ENCODE measurements around the gene KDM2B.
A peak's percentile ranks its signal among the peaks of the same experiment; 100 is the strongest.

The KDM2B gene

DNA sequence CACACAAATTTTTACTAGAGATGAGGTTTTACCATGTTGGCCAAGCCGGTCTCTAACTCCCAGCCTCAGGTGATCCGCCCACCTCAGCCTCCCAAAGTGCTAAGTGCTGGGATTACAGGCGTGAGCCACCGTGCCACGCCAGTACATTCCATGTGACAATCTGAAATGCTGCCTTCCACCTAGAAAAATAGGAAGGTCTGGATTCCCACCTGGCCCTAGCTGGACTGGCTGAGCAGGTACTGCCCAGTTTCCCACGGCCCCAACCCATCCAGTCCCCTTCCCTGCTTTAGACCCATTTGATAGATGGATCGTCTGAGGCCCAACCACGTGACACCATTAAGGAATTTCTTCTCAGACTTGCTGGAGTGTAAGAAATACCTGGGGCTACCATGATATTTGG lies 55.4 kb downstream of the KDM2B start:
- no peak for DNase-seq

DNA sequence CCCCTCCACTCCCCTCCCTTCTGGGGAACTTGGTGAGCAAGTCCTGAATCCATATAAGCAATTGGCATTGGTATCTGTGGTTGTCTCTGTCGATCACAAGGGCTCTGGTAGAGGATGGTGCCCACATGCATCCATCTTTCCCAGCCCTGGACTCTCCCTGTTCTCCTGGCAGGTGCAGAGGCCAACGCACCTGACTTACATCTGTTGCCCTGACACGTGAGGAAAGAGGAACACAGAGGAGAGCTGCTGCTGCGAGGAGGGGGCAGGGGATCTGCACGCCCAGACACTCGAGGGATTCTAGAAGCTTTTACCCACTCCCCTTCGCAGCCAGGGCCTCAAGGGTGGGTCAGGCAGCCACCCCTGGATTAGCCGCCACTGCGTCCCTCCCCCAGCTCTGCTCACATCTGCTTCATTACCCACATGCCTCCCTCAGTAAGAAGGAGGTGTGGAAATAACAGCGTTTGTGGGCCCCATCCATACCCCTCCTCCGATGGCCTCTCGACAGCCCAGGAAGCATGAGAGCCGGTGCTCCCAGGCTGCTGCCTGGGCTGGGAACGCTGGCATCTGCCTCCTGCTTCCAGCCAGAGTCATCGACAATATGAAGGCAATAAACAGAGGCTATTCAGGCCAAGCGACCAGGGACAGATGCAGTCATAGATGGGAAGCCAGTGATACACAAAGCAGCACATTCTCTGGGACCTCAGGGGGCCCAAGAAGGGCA lies 56.5 kb downstream of the KDM2B start:
- DNase-seq, result no peak

DNA sequence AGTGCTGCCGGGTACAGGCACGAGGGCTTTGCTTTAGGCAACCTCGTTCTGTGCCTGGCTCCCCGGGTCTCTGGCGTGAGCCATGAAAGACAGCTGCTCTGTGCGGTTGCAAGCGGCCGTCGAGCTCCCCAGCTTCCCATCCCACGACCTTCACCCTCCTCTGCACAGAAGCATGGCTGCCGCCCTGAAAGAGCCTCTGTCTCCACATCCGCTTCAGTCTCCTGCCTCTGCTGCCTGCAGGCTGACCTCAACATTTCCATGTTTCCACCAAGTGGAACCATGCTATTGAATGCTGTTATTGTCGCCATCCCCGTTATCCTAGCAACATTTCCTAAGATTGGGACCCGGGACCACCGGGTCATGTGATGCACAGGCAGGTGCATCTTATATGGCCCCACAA lies 57.1 kb downstream of the KDM2B start:
- DNase-seq, result no peak

DNA sequence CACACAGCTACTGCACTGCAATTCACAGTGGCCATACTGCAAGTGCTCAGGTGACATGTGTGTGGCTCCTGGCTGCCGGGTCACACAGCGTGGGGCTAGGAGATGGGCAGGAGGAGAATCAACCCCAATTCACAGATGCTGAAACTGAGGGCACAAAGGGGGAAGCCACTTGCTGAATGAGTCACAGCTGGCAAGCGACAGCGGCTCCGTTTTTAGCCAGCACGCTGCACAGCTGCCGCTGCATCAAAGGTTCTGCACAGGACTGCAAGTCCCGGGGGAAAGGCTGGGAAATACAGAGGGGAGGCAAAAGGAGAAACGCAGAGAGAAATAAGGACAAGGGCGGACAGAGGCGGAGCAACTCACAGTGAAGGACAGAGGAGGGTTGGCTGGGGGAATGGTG lies 57.9 kb downstream of the KDM2B start:
- DNase-seq, result no peak

DNA sequence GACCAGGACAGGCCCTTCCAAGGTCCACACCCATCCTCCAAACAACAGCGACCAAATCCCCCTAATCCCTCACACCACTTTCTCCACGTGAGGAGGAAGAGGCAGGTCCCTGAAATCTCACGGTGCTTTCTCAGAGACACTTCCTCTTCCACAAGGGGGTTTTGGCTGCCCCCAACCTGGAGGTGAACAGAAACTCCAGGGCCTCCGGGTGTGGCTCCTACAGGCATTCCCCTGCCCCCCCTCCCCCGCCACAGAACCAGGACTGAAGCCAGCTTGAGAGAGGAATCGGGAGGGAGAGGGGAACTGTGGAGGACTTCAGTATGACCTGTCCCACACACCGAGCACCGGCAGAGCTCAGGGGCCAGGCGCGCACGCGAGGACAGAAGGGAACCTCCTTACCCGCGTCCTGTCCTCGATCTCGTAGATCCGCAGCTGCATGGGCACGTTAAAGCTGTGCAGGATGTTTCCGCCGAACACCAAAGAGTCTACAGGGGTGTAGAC lies 60.2 kb downstream of the KDM2B start:
- DNase-seq, result no peak

DNA sequence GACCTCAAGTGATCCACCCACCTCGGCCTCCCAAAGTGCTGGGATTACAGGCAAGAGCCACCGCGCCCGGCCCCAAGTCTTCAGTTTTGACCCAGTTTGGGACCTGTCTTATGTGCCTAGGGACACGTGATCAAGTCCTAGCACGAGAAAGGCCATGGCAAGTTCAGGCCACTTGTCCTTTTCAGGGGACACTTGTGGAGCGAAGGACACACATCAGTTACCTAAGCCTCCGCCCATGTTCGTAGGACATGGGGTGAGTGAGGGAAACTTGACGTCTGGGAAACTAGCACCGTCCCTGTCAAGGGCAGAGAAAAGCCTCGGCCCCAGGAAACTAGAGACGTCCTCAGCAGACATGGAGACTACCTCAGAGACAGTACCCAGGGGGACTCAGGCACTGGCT lies 60.7 kb downstream of the KDM2B start:
- no peak for DNase-seq

DNA sequence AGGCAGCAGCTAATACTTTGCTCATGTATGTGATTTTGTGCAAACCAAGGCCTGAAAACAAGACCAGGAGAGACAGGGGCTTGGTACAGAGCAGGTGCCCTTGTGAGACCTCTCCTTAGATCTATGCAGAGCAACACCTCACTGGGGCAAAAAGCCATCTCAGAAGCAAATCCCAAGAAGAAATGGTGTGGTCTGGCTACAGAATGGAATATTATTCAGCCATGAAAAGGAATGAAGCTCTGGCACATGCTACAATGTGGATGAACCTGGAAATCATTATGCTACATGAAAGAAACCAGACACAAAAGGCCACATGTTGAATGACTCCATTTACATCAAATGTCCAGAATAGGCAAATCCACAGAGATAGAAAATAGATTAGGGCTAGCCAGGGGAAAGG lies 61.6 kb downstream of the KDM2B start:
- DNase-seq, result no peak

GRCh38 chr12:121518656-121519055 lies 62.2 kb downstream of the KDM2B start:
- DNase-seq, result no peak

DNA sequence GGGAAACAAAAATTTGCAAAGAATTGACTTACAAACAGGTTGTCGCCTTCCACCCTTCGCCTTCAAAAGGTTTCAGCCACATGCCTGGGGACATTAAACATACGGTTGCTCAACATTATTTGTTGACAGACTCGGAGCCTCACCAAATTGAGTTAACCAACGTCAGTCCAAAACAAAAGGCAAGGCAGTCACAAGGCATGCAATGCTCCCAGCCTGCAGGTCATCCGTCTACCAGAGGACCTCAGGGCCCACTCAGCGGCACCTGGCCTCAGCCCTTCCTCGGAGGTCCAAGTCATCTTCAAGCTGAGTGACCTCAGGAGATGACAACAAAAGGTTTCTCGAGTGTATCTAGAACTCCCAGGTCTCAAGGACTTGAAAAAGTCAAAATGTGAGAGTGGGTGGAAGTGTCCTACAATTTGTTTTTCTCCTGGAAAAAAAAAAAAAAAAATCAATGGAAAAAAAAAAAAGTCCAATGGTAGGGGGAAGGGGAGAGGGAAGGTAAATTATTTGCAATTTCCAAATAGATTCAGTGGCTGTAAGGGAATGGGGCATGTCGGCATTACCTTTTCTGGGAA lies 64.3 kb downstream of the KDM2B start:
- no peak for DNase-seq

DNA sequence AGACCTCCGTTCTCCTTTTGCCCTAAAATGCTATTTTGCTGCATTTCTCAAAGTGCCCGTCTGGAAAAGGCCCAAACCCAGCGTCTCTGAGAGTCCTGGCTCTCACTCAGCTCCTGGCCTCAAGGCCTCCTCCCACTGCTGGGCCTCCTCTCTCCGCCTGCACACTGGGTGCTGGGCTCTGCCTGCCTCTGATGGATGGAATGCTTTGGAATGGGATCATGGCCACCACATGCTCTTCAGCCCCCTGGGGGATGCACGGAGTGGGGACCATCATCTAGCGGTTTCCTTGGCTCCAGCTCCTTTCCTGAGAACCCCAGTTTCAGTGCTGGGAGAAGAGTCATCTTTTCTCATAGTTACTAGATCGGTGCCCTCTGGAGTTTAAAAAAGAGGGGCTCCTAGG lies 65.2 kb downstream of the KDM2B start:
- no peak for DNase-seq

- DNase-seq, result no peak
These were observed 66.6 kb downstream of the KDM2B start for GRCh38 chr12:121514184-121514742.

GRCh38 chr12:121513464-121514183 lies 67.2 kb downstream of the KDM2B start:
- no peak for DNase-seq

DNA sequence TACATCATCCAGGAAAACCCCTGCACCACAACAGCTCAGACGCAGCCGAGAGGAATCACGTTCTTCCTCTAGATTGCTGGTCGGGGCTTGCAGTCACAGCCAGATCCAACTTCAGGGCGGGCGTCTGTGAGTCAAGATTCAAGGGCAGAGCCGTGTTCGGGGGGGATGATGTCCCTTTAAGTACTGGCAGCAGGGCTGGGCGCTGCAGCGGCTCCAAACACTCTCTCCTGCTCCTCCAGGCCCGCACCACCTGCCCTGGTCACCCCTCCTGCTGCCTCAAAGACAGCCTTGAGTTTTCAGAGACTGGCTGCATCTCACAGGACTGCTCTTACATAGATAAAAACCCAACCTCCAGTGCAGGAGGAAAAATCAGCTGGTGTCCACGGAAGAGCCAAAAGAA lies 68.3 kb downstream of the KDM2B start:
- DNase-seq, result no peak

GRCh38 chr12:121511916-121512315 lies 68.9 kb downstream of the KDM2B start:
- DNase-seq, result no peak

DNA sequence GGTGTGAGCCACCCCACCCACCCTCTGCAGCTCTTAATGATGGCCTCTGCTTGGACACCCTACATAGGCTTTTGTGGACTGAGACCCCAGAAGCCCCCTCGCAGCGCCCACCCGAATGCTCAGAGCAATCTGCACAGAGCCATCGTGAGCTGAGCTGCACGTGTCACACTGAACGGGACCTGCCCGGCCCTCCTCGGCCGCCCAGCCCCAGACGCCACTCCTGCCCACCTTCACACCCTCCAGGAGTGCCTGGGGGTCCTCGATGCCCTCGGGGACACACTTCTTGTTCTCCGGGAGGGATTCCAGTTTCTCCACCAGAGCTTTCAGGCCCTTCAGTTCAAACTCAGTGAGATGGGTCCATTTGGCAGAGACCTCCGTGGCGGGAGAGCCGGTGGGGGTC lies 71.5 kb downstream of the KDM2B start:
- DNase-seq, result no peak

GRCh38 chr12:121508533-121508932 lies 72.3 kb downstream of the KDM2B start:
- DNase-seq, result no peak

GRCh38 chr12:121507984-121508383 lies 72.8 kb downstream of the KDM2B start:
- DNase-seq, result no peak

GRCh38 chr12:121507245-121507644 lies 73.6 kb downstream of the KDM2B start:
- DNase-seq, result no peak

- DNase-seq, result no peak
These were observed 75.3 kb downstream of the KDM2B start for GRCh38 chr12:121505513-121505912.

- no peak for DNase-seq
These were observed 76.3 kb downstream of the KDM2B start for GRCh38 chr12:121504505-121504904.

DNA sequence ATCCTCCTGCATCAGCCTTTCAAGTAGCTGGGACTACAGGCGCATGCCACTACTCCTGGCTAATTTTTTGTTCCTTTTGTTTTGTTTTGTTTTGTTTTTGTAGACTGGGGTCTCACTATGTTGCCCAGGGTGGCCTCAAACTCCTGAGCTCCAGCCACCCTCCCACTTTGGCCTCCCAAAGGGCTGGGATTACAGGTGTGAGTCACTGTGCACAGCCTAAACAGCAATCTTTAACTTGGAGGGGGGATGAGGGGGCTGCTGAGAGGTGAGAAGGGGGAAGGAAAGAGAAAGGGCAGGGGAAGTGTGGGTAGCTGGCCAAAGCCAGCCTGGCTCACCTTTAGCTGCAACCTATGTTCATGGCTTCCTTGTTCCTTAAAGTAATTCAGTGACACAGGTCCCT lies 77.4 kb downstream of the KDM2B start:
- DNase-seq, result no peak

GRCh38 chr12:121501946-121502345 lies 78.9 kb downstream of the KDM2B start:
- no peak for DNase-seq

- peak; percentile 100 for DNase-seq
These were observed 80.7 kb downstream of the KDM2B start for GRCh38 chr12:121499929-121500793.
